Measurements from ENCODE around the gene RAB14. TPM values are rescaled to one million over a fixed set of nuclear protein-coding genes. Genes with fewer than 3 reads are reported as not detected.

The RAB14 gene
- total RNA-seq, 2 experiments from 2014 or later: 57.6 to 71.2 TPM

Other genes with a start within 250 kb of the RAB14 start
- 1 to 10 TPM; 1.9 to 3.0 TPM for gene C5, start 151.6 kb downstream of the RAB14 start, total RNA-seq
- 100 to 1,000 TPM in 1 of 2 experiments, 10 to 100 TPM in 1; 80.3 to 107 TPM for gene CNTRL, start 126.9 kb downstream of the RAB14 start, total RNA-seq
- 1 to 10 TPM; 3.2 to 8.0 TPM for gene GSN, start 66.3 kb upstream of the RAB14 start, total RNA-seq
- 100 to 1,000 TPM in 1 of 2 experiments, 10 to 100 TPM in 1; 93.1 to 131 TPM for gene STOM, start 168.4 kb upstream of the RAB14 start, total RNA-seq

Data from activated CD8-positive, alpha-beta memory T cell treated with anti-CD3 and anti-CD28 coated beads, Interleukin-2, amount 10 ng/mL, durations not matched to agents 7 days and 5 days (primary cell).